EH (cell line): ENCODE results near the gene LOXL4.
"Not testable (repeated sequence)": the region's sequence is repeated elsewhere in the genome, so short reads cannot be mapped to it uniquely, and the experiment has no call there.

Experiments
- DNase-seq: peaks from one replicate; pipeline ENCODE4 v3.0.0-alpha.2; 2015; ENCODE audit warnings: low read depth

Gene LOXL4

GRCh38 chr10:98240524-98240923, 27.5 kb downstream of the LOXL4 start:
- no peak for DNase-seq

- no peak for DNase-seq
Observed at GRCh38 chr10:98238391-98238790, 29.6 kb downstream of the LOXL4 start.

GRCh38 chr10:98236862-98237261, 31.1 kb downstream of the LOXL4 start:
- no peak for DNase-seq

- peak; percentile 19 for DNase-seq
Observed at GRCh38 chr10:98235846-98236245, 32.1 kb downstream of the LOXL4 start.

GRCh38 chr10:98231417-98231816, 36.6 kb downstream of the LOXL4 start:
- no peak for DNase-seq

GRCh38 chr10:98228266-98228665, 39.7 kb downstream of the LOXL4 start:
- DNase-seq: not testable (repeated sequence)

GRCh38 chr10:98227713-98228112, 40.3 kb downstream of the LOXL4 start:
- DNase-seq: not testable (repeated sequence)

GRCh38 chr10:98226508-98227144, 41.4 kb downstream of the LOXL4 start:
- no peak for DNase-seq

- DNase-seq: peak; percentile 57
Observed at GRCh38 chr10:98224996-98225395, 43.0 kb downstream of the LOXL4 start.

GRCh38 chr10:98224509-98224908, 43.5 kb downstream of the LOXL4 start:
- peak; percentile 69 for DNase-seq

GRCh38 chr10:98223874-98224273, 44.1 kb downstream of the LOXL4 start:
- no peak for DNase-seq

GRCh38 chr10:98217801-98218200, 50.2 kb downstream of the LOXL4 start:
- DNase-seq: no peak

GRCh38 chr10:98215373-98215772, 52.6 kb downstream of the LOXL4 start:
- DNase-seq: no peak

- no peak for DNase-seq
Observed at GRCh38 chr10:98213740-98214139, 54.3 kb downstream of the LOXL4 start.

- DNase-seq: no peak
Observed at GRCh38 chr10:98212196-98212595, 55.8 kb downstream of the LOXL4 start.

GRCh38 chr10:98209441-98209840, 58.6 kb downstream of the LOXL4 start:
- no peak for DNase-seq

GRCh38 chr10:98208925-98209324, 59.1 kb downstream of the LOXL4 start:
- DNase-seq: peak; percentile 26

- DNase-seq: no peak
Observed at GRCh38 chr10:98205351-98205750, 62.6 kb downstream of the LOXL4 start.

- DNase-seq: no peak
Observed at GRCh38 chr10:98202378-98202777, 65.6 kb downstream of the LOXL4 start.

GRCh38 chr10:98201760-98202159, 66.2 kb downstream of the LOXL4 start:
- no peak for DNase-seq
